GM12878 (cell line): ENCODE data around the gene PLEKHG2. TPM values are rescaled to one million over a fixed set of nuclear protein-coding genes. Genes with fewer than 3 reads are reported as not detected.

Experiments
- ATAC-seq: fragments of 200-7000 bp; cut with Tn5 transposase; 3 replicates; pipeline ENCODE4 v1.9.1; 2020; ENCODE audit warnings: mild to moderate bottlenecking, moderate library complexity
- BruUV-seq: library from RNA; stranded (reverse); fragments of 400-500 nt; replicated peaks from 2 replicates; lab custom pipeline; 2021; lab: Mats Ljungman, UMichigan
- CTCF ChIA-PET: fragments of 300-600 bp; sonication (Branson Sonifier 250); formaldehyde crosslinking; extraction: SDS; loops from one replicate; lab custom pipeline; 2021; ENCODE audit warnings: inconsistent platforms; lab: Yijun Ruan, JAX
- POLR2A ChIA-PET: fragments of 350-600 bp; formaldehyde crosslinking; extraction: SDS; loops from one replicate; lab custom pipeline; 2021; ENCODE audit warnings: inconsistent platforms; lab: Charles Lee
- RAD21 ChIA-PET: fragments of 300-600 bp; sonication (Branson Sonifier 250); formaldehyde crosslinking; loops from one replicate; lab custom pipeline; 2023; ENCODE audit warnings: antibody characterized with exemption; ENCODE audit not compliant: unreplicated experiment; lab: Charles Lee
- SMC1A ChIA-PET: fragments of 300-600 bp; sonication (Branson Sonifier 250); formaldehyde crosslinking; loops from one replicate; lab custom pipeline; 2023; ENCODE audit not compliant: unreplicated experiment, uncharacterized antibody; lab: Charles Lee
- DNase-seq: peaks from one replicate; pipeline ENCODE4 v3.0.0-alpha.2; 2011; ENCODE audit warnings: low read depth, low spot score
- FAIRE-seq: peaks from 3 replicates; lab custom pipeline; 2011; peaks lifted over from hg19 to GRCh38; lab: Jason Lieb, UNC
- H2AFZ ChIP-seq: 2 replicates; pipeline ENCODE4 v1.6.0; 2011; ENCODE audit warnings: low read depth, low read length, control low read depth; ENCODE audit not compliant: control insufficient read depth
- H3K27ac ChIP-seq: 2 replicates; pipeline ENCODE4 v1.5.1; 2011; ENCODE audit warnings: control low read depth; ENCODE audit not compliant: control insufficient read depth, insufficient read depth
- H3K27me3 ChIP-seq, 2 experiments: replicated peaks in 1 of 2; 2 replicates each; pipeline versions ENCODE4 v1.6.0 to v1.6.1; 2011; ENCODE audit warnings: low read length in 1 of 2; ENCODE audit not compliant: control insufficient read depth in 2 of 2, insufficient read depth in 2 of 2
- H3K36me3 ChIP-seq, 2 experiments: 2 replicates each; pipeline ENCODE4 v1.5.1; 2011; ENCODE audit warnings: low read length in 1 of 2; ENCODE audit not compliant: control insufficient read depth in 2 of 2, insufficient read depth in 2 of 2
- H3K4me1 ChIP-seq: 2 replicates; pipeline ENCODE4 v1.6.1; 2011; ENCODE audit warnings: mild to moderate bottlenecking, low read length, moderate library complexity, mixed read lengths; ENCODE audit not compliant: control insufficient read depth, insufficient read depth
- H3K4me2 ChIP-seq: 2 replicates; pipeline ENCODE4 v1.6.0; 2011; ENCODE audit warnings: control low read depth; ENCODE audit not compliant: control insufficient read depth, insufficient read depth
- H3K4me3 ChIP-seq: fragments of 200-600 bp; sonication (generic); 2 replicates; pipeline ENCODE4 v1.5.1; 2016
- H3K79me2 ChIP-seq: 2 replicates; pipeline ENCODE4 v1.6.0; 2011; ENCODE audit warnings: low read length; ENCODE audit not compliant: control insufficient read depth, insufficient read depth
- H3K9ac ChIP-seq: 2 replicates; pipeline ENCODE4 v1.8.0; 2011; ENCODE audit warnings: low read length, control low read depth, mixed read lengths; ENCODE audit not compliant: control insufficient read depth, insufficient read depth
- H3K9me3 ChIP-seq: replicated peaks from 3 replicates; pipeline ENCODE4 v1.5.1; 2011; ENCODE audit warnings: mild to moderate bottlenecking, low read length; ENCODE audit not compliant: control insufficient read depth, insufficient read depth
- H4K20me1 ChIP-seq: 2 replicates; pipeline ENCODE4 v1.6.0; 2011; ENCODE audit not compliant: control insufficient read depth, insufficient read depth
- BCLAF1 ChIP-seq: fragments of 450-650 bp; IDR thresholded peaks from 2 replicates; pipeline ENCODE4 v1.6.1; 2017; ENCODE audit warnings: antibody characterized with exemption, mild to moderate bottlenecking, moderate library complexity
- ZZZ3 ChIP-seq: IDR thresholded peaks from 2 replicates; pipeline ENCODE4 v1.6.1; 2011; ENCODE audit warnings: low read depth; ENCODE audit not compliant: control insufficient read depth, insufficient read length
- WGBS: methylation state at CpG from one replicate; pipeline ENCODE4 v1.1.6; 2016; ENCODE audit warnings: low lambda C conversion rate; ENCODE audit not compliant: insufficient replicate concordance, insufficient coverage; ENCODE audit errors: missing lambda C conversion rate; 5-methylcytosine and 5-hydroxymethylcytosine counted together
- in situ Hi-C: fragments of 300-500 bp; cut with MboI; formaldehyde crosslinking; loops from 9 replicates; pipeline ENCODE4 v1.14.3; 2018; ENCODE audit warnings: mixed read lengths
- intact Hi-C: fragments of 100-400 bp; cut with micrococcal nuclease; formaldehyde crosslinking; loops from one replicate; pipeline ENCODE4 v1.14.2; 2022; ENCODE audit not compliant: unreplicated experiment
- polyA plus RNA-seq, 11 experiments: library from polyadenylated mRNA; depleted of rRNA in 4 of 11; unstranded in 6 of 11; stranded (reverse) in 5 of 11; fragments of >200 nt; fragmentation: Nextera tagmentation in 4 of 11; fragmentation: Illumina TruSeq in 1 of 11; extraction: Ambion mirVana in 4 of 11; extraction: Trizol in 1 of 11; gene quantifications; 1 replicate in 1 of 11; 2 replicates in 10 of 11; pipeline versions ENCODE4 v1.2.1 to v1.2.3, GENCODE V29; 2011 to 2016; ENCODE audit warnings: inconsistent platforms in 2 of 11, missing spikeins in 2 of 11, low read depth in 1 of 11
- total RNA-seq, 4 experiments: library from RNA; depleted of rRNA in 3 of 4; stranded (reverse); fragments of >200 nt in 3 of 4; fragmentation: Illumina TruSeq in 1 of 4; extraction: Trizol in 1 of 4; gene quantifications; 2 replicates each; pipeline versions ENCODE4 v1.2.1 to v1.2.3, GENCODE V29; 2013 to 2021

Gene PLEKHG2
- total and polyA plus RNA-seq, 10 of the 15 experiments (the other 5 are each of a cell fraction or from before 2014, with no cell fraction given), result 3.0 to 62.5 (median 17.2) TPM

- WGBS, result 62% methylated on average over 8 of the region's 8 CpGs
- no peak for FAIRE-seq
- POLR2A ChIA-PET, result no interaction called here
Observed at GRCh38 chr19:39471756-39472536, 59.5 kb downstream of the PLEKHG2 start.

More at GRCh38 chr19:39471756-39472536, 59.5 kb downstream of the PLEKHG2 start:
- CTCF ChIA-PET, result interaction anchor here (1.1 kb wide), 1 partner anchor 64 kb away, joined by 3 read pairs; no protein-coding TSS in a partner anchor
- no peak overlapping the region for H2AFZ ChIP-seq
- no peak overlapping the region for H3K4me3 ChIP-seq
- no peak overlapping the region for H3K27ac ChIP-seq
- H3K27me3 ChIP-seq, result no peaks in the 10 kb centered on the region
- BruUV-seq, result no TSS peak
- SMC1A ChIA-PET, result no interaction called here
- RAD21 ChIA-PET, result interaction anchor here (0.7 kb wide), 1 partner anchor 9 kb away, joined by 3 read pairs; the partner anchor contains the start of gene TIMM50
- H3K4me2 ChIP-seq, result no peak overlapping the region
- no peaks in the 10 kb centered on the region for H3K4me1 ChIP-seq
- DNase-seq (no peak), ATAC-seq (no peak)
- H3K79me2 ChIP-seq, result no peaks in the 10 kb centered on the region
- no peak overlapping the region for H3K9ac ChIP-seq
- in situ Hi-C loops (no loop called here), intact Hi-C loops (no loop called here)
- H3K36me3 ChIP-seq, result peaks cover 44 to 74% of the 10 kb centered on the region in 2 experiments
- TF ChIP-seq ZZZ3 (no peak), BCLAF1 (no peak)
- no peaks in the 10 kb centered on the region for H4K20me1 ChIP-seq
- H3K9me3 ChIP-seq, result no peaks in the 10 kb centered on the region
